HEK293 (cell line): Measurements from ENCODE around the gene SLC26A6.

Source experiments
- CTCF ChIA-PET: fragments of 350-600 bp; formaldehyde crosslinking; extraction: SDS; loops from one replicate; lab custom pipeline; 2021; ENCODE audit warnings: antibody characterized with exemption; lab: Yijun Ruan, JAX
- POLR2A ChIA-PET: fragments of 300-600 bp; formaldehyde crosslinking; extraction: SDS; loops from one replicate; lab custom pipeline; 2020; ENCODE audit warnings: antibody characterized with exemption, inconsistent platforms; lab: Yijun Ruan, JAX
- H3K27ac ChIP-seq: fragments of 200-500 bp; sonication (Bioruptor generic); 2 replicates; pipeline ENCODE4 v1.5.1; 2014; ENCODE audit warnings: low read depth, low read length, control low read depth, inconsistent platforms; ENCODE audit errors: extremely low read depth
- H3K36me3 ChIP-seq, 2 experiments: fragments of 200-500 bp in 1 of 2; sonication (Bioruptor generic) in 1 of 2; 1 replicate in 1 of 2; 2 replicates in 1 of 2; pipeline ENCODE4 v1.5.1; 2014 to 2017; ENCODE audit warnings: inconsistent platforms in 2 of 2, low read length in 2 of 2; ENCODE audit not compliant: control insufficient read depth in 2 of 2, insufficient read depth in 1 of 2
- H3K4me1 ChIP-seq: fragments of 200-500 bp; sonication (Bioruptor generic); 2 replicates; pipeline ENCODE4 v1.5.1; 2014; ENCODE audit warnings: mild to moderate bottlenecking, low read length, inconsistent platforms; ENCODE audit not compliant: control insufficient read depth, insufficient read depth
- H3K4me3 ChIP-seq: 2 replicates; pipeline ENCODE4 v1.5.1; 2011; ENCODE audit warnings: low read depth, mild to moderate bottlenecking, control low read depth, low read length, moderate library complexity
- H3K9me3 ChIP-seq: fragments of 200-500 bp; sonication (Bioruptor generic); 2 replicates; pipeline ENCODE4 v1.5.1; 2014; ENCODE audit warnings: low read depth, low read length, inconsistent platforms; ENCODE audit not compliant: control insufficient read depth, insufficient read depth
- GLI4 ChIP-seq: fragments of 450-650 bp; formaldehyde crosslinking; IDR thresholded peaks from 2 replicates; pipeline ENCODE4 v1.5.1; 2016; ENCODE audit warnings: missing biosample characterization, missing genetic modification characterization
- GLIS1 ChIP-seq: fragments of 450-650 bp; formaldehyde crosslinking; IDR thresholded peaks from 2 replicates; pipeline ENCODE4 v1.5.1; 2016; ENCODE audit warnings: missing biosample characterization, missing genetic modification characterization
- KLF9 ChIP-seq: fragments of 450-650 bp; formaldehyde crosslinking; IDR thresholded peaks from 2 replicates; pipeline ENCODE4 v1.5.1; 2016; ENCODE audit warnings: missing biosample characterization, missing genetic modification characterization, low read depth
- OVOL3 ChIP-seq: fragments of 450-650 bp; formaldehyde crosslinking; IDR thresholded peaks from 2 replicates; pipeline ENCODE4 v1.5.1; 2016; ENCODE audit warnings: missing biosample characterization, missing genetic modification characterization
- SP3 ChIP-seq: fragments of 450-650 bp; formaldehyde crosslinking; IDR thresholded peaks from 2 replicates; pipeline ENCODE4 v1.5.1; 2016; ENCODE audit warnings: missing biosample characterization, missing genetic modification characterization
- TRIM28 ChIP-seq: IDR thresholded peaks from 2 replicates; pipeline ENCODE4 v1.6.1; 2011; ENCODE audit warnings: low read length, control low read depth, borderline replicate concordance
- YY1 ChIP-seq: fragments of 450-650 bp; formaldehyde crosslinking; IDR thresholded peaks from 2 replicates; pipeline ENCODE4 v1.5.1; 2018; ENCODE audit warnings: missing biosample characterization, missing genetic modification characterization
- ZBTB48 ChIP-seq: fragments of 450-650 bp; formaldehyde crosslinking; IDR thresholded peaks from 2 replicates; pipeline ENCODE4 v1.5.1; 2016; ENCODE audit warnings: missing biosample characterization, missing genetic modification characterization
- ZFP41 ChIP-seq: fragments of 450-650 bp; formaldehyde crosslinking; IDR thresholded peaks from 2 replicates; pipeline ENCODE4 v1.5.1; 2016; ENCODE audit warnings: missing biosample characterization, missing genetic modification characterization, borderline replicate concordance
- ZNF133 ChIP-seq: fragments of 450-650 bp; formaldehyde crosslinking; IDR thresholded peaks from 2 replicates; pipeline ENCODE4 v1.5.1; 2016; ENCODE audit warnings: missing biosample characterization, missing genetic modification characterization
- ZNF423 ChIP-seq: fragments of 450-650 bp; formaldehyde crosslinking; IDR thresholded peaks from 2 replicates; pipeline ENCODE4 v1.5.1; 2016; ENCODE audit warnings: missing biosample characterization, missing genetic modification characterization
- ZNF510 ChIP-seq: fragments of 450-650 bp; formaldehyde crosslinking; IDR thresholded peaks from 2 replicates; pipeline ENCODE4 v1.5.1; 2018; ENCODE audit warnings: mild to moderate bottlenecking, missing genetic modification characterization, missing biosample characterization; ENCODE audit not compliant: insufficient replicate concordance
- ZNF529 ChIP-seq: fragments of 450-650 bp; formaldehyde crosslinking; IDR thresholded peaks from 2 replicates; pipeline ENCODE4 v1.5.1; 2017; ENCODE audit warnings: missing genetic modification characterization, missing biosample characterization; ENCODE audit not compliant: insufficient replicate concordance
- ZNF555 ChIP-seq: fragments of 450-650 bp; formaldehyde crosslinking; conservative IDR thresholded peaks from 2 replicates; pipeline ENCODE4 v1.5.1; 2017; ENCODE audit warnings: missing biosample characterization, mild to moderate bottlenecking, missing genetic modification characterization, inconsistent platforms
- ZNF571 ChIP-seq: fragments of 450-650 bp; formaldehyde crosslinking; IDR thresholded peaks from 2 replicates; pipeline ENCODE4 v1.5.0; 2017; ENCODE audit warnings: missing biosample characterization, missing genetic modification characterization
- ZNF600 ChIP-seq: fragments of 450-650 bp; formaldehyde crosslinking; IDR thresholded peaks from 2 replicates; pipeline ENCODE4 v1.5.1; 2016; ENCODE audit warnings: missing biosample characterization, missing genetic modification characterization
- ZNF610 ChIP-seq: fragments of 450-650 bp; formaldehyde crosslinking; IDR thresholded peaks from 2 replicates; pipeline ENCODE4 v1.5.1; 2016; ENCODE audit warnings: missing biosample characterization, missing genetic modification characterization, borderline replicate concordance
- ZNF776 ChIP-seq: fragments of 450-650 bp; formaldehyde crosslinking; IDR thresholded peaks from 2 replicates; pipeline ENCODE4 v1.5.0; 2017; ENCODE audit warnings: missing biosample characterization, missing genetic modification characterization, borderline replicate concordance
- ZNF785 ChIP-seq: fragments of 450-650 bp; formaldehyde crosslinking; IDR thresholded peaks from 2 replicates; pipeline ENCODE4 v1.5.1; 2016; ENCODE audit warnings: missing biosample characterization, missing genetic modification characterization
- ZNF791 ChIP-seq: fragments of 450-650 bp; formaldehyde crosslinking; IDR thresholded peaks from 2 replicates; pipeline ENCODE4 v1.5.1; 2016; ENCODE audit warnings: missing biosample characterization, missing genetic modification characterization
- ZNF792 ChIP-seq: fragments of 450-650 bp; formaldehyde crosslinking; IDR thresholded peaks from 2 replicates; pipeline ENCODE4 v1.5.1; 2016; ENCODE audit warnings: missing biosample characterization, missing genetic modification characterization
- TF ChIP-seq, protein P1 (sequence below): fragments of 450-650 bp; formaldehyde crosslinking; IDR thresholded peaks from 2 replicates; pipeline ENCODE4 v1.5.1; 2017; ENCODE audit warnings: missing biosample characterization, mild to moderate bottlenecking, missing genetic modification characterization, moderate library complexity
- TF ChIP-seq, protein P2 (sequence below): fragments of 450-650 bp; formaldehyde crosslinking; IDR thresholded peaks from 2 replicates; pipeline ENCODE4 v1.5.1; 2016; ENCODE audit warnings: missing biosample characterization, missing genetic modification characterization
- TF ChIP-seq, protein P3 (sequence below): fragments of 450-650 bp; formaldehyde crosslinking; IDR thresholded peaks from 2 replicates; pipeline ENCODE4 v1.5.1; 2016; ENCODE audit warnings: missing biosample characterization, missing genetic modification characterization
- TF ChIP-seq, protein P4 (sequence below): fragments of 450-650 bp; formaldehyde crosslinking; conservative IDR thresholded peaks from 2 replicates; pipeline ENCODE4 v1.5.1; 2016; ENCODE audit warnings: low read depth, missing biosample characterization, missing genetic modification characterization
- TF ChIP-seq, protein P5 (sequence below): fragments of 450-650 bp; formaldehyde crosslinking; IDR thresholded peaks from 2 replicates; pipeline ENCODE4 v1.5.1; 2016; ENCODE audit warnings: missing biosample characterization, missing genetic modification characterization
- TF ChIP-seq, protein P6 (sequence below): fragments of 450-650 bp; formaldehyde crosslinking; IDR thresholded peaks from 2 replicates; pipeline ENCODE4 v1.5.1; 2016; ENCODE audit warnings: missing biosample characterization, missing genetic modification characterization

Gene SLC26A6

DNA sequence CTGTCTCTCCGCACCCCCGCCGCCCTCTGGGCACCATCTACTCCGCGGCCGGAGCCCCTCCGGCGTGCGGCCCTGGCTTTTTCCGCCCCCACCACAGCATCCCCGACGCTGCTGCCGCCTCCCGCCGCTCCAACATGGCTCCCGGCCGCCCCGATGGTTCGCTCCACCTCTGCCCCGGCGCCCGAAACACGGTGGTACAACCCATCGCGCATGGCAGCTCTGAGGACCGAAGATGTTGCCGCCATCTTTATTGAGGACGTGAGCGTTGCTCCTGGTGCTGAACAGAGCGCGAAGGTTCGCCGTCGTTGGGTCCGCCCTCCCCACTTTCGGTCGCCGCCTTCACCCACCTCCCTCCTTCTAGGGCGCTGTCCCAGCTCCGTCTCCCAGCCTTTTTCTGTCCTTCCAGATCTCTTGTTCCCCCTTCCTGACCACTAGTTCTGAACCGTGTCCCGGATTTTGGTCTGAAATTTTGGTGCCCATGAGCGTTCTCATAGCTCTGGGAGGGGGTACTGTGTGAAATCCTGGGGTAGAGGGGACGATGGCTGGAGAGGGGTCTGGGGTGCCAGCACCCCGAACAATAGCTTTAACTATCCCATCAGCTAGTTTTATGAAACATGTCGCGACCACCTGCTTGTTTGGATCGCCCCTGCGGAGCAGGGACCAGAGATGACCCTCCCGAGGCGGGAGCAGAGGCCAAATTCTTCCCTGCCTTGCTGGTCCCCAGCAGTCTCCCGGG lies 27.7 kb upstream of the SLC26A6 start, which contains the start of gene CELSR3:
CELSR3 (minus strand) TSS at position 134 of the 736 bp plus-strand sequence. CDS start 252 bp downstream, outside the sequence.
- POLR2A ChIA-PET, result interaction anchor here (0.6 to 3.4 kb wide), 4 partner anchors 17 to 297 kb away, joined by 3 to 13 read pairs (median 6); partner anchors contain the start of genes NCKIPSD and SLC26A6
- Histone ChIP-seq H3K4me3 (peak within 1 kb of the TSS; percentile 60), H3K36me3 (no peaks in the 10 kb centered on the region; a peak in 1 of 3 replicates), H3K9me3 (no peaks in the 10 kb centered on the region), H3K27ac (peak within 1 kb of the TSS; percentile 51; the same call in 1 of the 2 replicates), H3K4me1 (no peaks in the 10 kb centered on the region)
- CTCF ChIA-PET, result interaction anchor here (0.6 to 2.0 kb wide), 4 partner anchors 14 to 133 kb away, joined by 3 to 13 read pairs (median 4); partner anchors contain the start of gene SLC26A6
- TF ChIP-seq ZNF555 (tag by site-specific recombination) (no peak), TRIM28 (no peak), ZNF600 (tag by site-specific recombination) (peak; percentile 52; the same call in 1 of the 2 replicates), ZBTB48 (tag by site-specific recombination) (peak; percentile 68), ZNF792 (no peak), ZNF791 (tag by site-specific recombination) (no peak), ZNF510 (tag by site-specific recombination) (no peak), ZNF610 (tag by site-specific recombination) (no peak), YY1 (peak; percentile 86), GLIS1 (peak; percentile 28; the same call in 1 of the 2 replicates), ZNF571 (tag by site-specific recombination) (no peak), ZNF529 (tag by site-specific recombination) (no peak), ZNF776 (tag by site-specific recombination) (no peak), ZFP41 (tag by site-specific recombination) (no peak), ZNF785 (tag by site-specific recombination) (no peak), KLF9 (tag by site-specific recombination) (peak; percentile 24), ZNF423 (tag by site-specific recombination) (no peak), SP3 (tag by site-specific recombination) (peak; percentile 65), ZNF133 (no peak), OVOL3 (tag by site-specific recombination) (no peak), GLI4 (no peak)
- TF ChIP-seq, protein P1, sequence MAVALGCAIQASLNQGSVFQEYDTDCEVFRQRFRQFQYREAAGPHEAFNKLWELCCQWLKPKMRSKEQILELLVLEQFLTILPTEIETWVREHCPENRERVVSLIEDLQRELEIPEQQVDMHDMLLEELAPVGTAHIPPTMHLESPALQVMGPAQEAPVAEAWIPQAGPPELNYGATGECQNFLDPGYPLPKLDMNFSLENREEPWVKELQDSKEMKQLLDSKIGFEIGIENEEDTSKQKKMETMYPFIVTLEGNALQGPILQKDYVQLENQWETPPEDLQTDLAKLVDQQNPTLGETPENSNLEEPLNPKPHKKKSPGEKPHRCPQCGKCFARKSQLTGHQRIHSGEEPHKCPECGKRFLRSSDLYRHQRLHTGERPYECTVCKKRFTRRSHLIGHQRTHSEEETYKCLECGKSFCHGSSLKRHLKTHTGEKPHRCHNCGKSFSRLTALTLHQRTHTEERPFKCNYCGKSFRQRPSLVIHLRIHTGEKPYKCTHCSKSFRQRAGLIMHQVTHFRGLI (tag by site-specific recombination), result no peak
- TF ChIP-seq, protein P2, sequence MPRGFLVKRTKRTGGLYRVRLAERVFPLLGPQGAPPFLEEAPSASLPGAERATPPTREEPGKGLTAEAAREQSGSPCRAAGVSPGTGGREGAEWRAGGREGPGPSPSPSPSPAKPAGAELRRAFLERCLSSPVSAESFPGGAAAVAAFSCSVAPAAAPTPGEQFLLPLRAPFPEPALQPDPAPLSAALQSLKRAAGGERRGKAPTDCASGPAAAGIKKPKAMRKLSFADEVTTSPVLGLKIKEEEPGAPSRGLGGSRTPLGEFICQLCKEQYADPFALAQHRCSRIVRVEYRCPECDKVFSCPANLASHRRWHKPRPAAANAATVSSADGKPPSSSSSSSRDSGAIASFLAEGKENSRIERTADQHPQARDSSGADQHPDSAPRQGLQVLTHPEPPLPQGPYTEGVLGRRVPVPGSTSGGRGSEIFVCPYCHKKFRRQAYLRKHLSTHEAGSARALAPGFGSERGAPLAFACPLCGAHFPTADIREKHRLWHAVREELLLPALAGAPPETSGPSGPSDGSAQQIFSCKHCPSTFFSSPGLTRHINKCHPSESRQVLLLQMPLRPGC (tag by site-specific recombination), result no peak
- TF ChIP-seq, protein P3, sequence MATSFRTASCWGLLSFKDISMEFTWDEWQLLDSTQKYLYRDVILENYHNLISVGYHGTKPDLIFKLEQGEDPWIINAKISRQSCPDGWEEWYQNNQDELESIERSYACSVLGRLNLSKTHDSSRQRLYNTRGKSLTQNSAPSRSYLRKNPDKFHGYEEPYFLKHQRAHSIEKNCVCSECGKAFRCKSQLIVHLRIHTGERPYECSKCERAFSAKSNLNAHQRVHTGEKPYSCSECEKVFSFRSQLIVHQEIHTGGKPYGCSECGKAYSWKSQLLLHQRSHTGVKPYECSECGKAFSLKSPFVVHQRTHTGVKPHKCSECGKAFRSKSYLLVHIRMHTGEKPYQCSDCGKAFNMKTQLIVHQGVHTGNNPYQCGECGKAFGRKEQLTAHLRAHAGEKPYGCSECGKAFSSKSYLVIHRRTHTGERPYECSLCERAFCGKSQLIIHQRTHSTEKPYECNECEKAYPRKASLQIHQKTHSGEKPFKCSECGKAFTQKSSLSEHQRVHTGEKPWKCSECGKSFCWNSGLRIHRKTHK (tag by site-specific recombination), result no peak
- TF ChIP-seq, protein P4, sequence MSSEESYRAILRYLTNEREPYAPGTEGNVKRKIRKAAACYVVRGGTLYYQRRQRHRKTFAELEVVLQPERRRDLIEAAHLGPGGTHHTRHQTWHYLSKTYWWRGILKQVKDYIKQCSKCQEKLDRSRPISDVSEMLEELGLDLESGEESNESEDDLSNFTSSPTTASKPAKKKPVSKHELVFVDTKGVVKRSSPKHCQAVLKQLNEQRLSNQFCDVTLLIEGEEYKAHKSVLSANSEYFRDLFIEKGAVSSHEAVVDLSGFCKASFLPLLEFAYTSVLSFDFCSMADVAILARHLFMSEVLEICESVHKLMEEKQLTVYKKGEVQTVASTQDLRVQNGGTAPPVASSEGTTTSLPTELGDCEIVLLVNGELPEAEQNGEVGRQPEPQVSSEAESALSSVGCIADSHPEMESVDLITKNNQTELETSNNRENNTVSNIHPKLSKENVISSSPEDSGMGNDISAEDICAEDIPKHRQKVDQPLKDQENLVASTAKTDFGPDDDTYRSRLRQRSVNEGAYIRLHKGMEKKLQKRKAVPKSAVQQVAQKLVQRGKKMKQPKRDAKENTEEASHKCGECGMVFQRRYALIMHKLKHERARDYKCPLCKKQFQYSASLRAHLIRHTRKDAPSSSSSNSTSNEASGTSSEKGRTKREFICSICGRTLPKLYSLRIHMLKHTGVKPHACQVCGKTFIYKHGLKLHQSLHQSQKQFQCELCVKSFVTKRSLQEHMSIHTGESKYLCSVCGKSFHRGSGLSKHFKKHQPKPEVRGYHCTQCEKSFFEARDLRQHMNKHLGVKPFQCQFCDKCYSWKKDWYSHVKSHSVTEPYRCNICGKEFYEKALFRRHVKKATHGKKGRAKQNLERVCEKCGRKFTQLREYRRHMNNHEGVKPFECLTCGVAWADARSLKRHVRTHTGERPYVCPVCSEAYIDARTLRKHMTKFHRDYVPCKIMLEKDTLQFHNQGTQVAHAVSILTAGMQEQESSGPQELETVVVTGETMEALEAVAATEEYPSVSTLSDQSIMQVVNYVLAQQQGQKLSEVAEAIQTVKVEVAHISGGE (tag by site-specific recombination), result no peak
- TF ChIP-seq, protein P5, sequence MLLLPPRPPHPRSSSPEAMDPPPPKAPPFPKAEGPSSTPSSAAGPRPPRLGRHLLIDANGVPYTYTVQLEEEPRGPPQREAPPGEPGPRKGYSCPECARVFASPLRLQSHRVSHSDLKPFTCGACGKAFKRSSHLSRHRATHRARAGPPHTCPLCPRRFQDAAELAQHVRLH (tag by site-specific recombination), result no peak
- TF ChIP-seq, protein P6, sequence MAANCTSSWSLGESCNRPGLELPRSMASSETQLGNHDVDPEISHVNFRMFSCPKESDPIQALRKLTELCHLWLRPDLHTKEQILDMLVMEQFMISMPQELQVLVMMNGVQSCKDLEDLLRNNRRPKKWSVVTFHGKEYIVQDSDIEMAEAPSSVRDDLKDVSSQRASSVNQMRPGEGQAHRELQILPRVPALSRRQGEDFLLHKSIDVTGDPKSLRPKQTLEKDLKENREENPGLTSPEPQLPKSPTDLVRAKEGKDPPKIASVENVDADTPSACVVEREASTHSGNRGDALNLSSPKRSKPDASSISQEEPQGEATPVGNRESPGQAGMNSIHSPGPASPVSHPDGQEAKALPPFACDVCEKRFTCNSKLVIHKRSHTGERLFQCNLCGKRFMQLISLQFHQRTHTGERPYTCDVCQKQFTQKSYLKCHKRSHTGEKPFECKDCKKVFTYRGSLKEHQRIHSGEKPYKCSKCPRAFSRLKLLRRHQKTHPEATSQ, result no peak
